Measurements from ENCODE around the gene SIX3. TPM values are rescaled to one million over a fixed set of nuclear protein-coding genes. Genes with fewer than 3 reads are reported as not detected.
A peak's percentile ranks its signal among the peaks of the same experiment; 100 is the strongest.

SIX3 gene
- total RNA-seq, 4 donors from 2014 or later: 0.90 TPM; not detected in 3

DNA sequence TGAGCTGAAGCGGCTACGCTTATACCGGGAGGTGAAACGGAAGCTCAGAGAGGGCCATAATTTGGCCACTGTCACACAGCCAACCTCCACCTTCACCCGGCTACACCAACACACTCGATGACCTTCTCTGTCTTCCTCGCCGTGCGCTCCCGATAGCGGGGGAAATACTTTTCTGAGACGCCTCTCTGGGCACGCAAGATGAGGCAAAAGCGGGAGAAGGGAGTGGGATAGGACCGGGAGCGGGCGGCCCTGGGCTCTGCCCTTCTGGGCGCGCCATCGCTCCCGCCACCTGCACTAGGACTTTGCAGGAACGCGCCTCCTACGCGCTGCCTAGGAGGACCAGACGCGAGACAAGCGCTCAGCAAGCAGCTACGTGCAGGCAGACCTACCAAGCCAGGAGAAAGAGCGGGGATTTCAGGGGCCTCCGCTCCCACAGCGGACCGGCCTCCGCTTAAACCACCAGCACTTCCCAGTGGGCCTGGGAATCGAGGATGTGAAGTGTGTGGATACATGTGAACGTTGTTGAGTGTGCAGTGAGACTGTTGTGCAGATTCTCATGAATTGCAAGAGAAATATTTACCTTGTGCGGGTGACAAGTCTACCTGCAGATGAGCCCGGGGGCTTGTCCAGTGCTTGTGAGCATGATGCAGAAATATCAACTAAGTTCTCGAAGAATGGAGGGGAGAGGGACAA is 11.4 kb downstream of the SIX3 start:
- no peak overlapping the region for H3K27ac ChIP-seq
- no peaks in the 10 kb centered on the region for H3K36me3 ChIP-seq
- no peak for DNase-seq (ENCODE audit: low spot score in 2 of 2)
- H3K9me3 ChIP-seq: no peaks in the 10 kb centered on the region
- H3K4me3 ChIP-seq: peak overlapping the region in 2 of 4 donors; percentile 16 to 45
- TF ChIP-seq POLR2A (IDR thresholded peaks at IDR 0.05) (no peak), EP300 (IDR thresholded peaks at IDR 0.05) (no peak)
- TF ChIP-seq, protein P1, sequence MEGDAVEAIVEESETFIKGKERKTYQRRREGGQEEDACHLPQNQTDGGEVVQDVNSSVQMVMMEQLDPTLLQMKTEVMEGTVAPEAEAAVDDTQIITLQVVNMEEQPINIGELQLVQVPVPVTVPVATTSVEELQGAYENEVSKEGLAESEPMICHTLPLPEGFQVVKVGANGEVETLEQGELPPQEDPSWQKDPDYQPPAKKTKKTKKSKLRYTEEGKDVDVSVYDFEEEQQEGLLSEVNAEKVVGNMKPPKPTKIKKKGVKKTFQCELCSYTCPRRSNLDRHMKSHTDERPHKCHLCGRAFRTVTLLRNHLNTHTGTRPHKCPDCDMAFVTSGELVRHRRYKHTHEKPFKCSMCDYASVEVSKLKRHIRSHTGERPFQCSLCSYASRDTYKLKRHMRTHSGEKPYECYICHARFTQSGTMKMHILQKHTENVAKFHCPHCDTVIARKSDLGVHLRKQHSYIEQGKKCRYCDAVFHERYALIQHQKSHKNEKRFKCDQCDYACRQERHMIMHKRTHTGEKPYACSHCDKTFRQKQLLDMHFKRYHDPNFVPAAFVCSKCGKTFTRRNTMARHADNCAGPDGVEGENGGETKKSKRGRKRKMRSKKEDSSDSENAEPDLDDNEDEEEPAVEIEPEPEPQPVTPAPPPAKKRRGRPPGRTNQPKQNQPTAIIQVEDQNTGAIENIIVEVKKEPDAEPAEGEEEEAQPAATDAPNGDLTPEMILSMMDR (IDR thresholded peaks at IDR 0.05): no peak
- peaks cover 3 to 88% of the 10 kb centered on the region in 2 donors for H3K27me3 ChIP-seq
- peaks cover 0 to 53% (median 22%) of the 10 kb centered on the region in 4 donors for H3K4me1 ChIP-seq
- 12 to 14% methylated on average over 20 to 39 of the region's 39 CpGs for WGBS, 2 donors

DNA sequence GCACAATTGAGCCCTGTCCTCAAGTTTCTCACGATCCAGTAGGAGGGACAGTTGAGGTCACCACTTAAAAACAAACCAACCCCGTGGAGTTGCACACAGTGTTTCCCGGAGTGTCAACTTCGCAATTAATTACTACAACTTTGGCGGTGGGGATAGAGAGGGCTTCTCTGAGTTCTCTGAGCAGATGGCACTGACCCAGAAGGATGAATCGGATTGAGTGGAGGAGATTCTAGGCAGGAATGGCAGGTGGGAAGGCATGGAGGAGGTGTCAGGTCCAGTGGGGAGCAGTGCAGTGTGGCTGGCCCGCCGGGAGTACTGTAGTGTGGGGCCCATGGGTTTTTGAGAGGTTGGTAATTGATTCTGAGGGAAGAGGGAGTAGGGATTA is 12.0 kb downstream of the SIX3 start:
- Histone ChIP-seq H3K27ac (no peak overlapping the region), H3K27me3 (peaks cover 3 to 83% of the 10 kb centered on the region in 2 donors), H3K36me3 (no peaks in the 10 kb centered on the region), H3K4me1 (peaks cover 0 to 53% (median 22%) of the 10 kb centered on the region in 4 donors), H3K9me3 (no peaks in the 10 kb centered on the region), H3K4me3 (no peak overlapping the region)
- 22 to 29% methylated on average over 8 of the region's 8 CpGs for WGBS, 2 donors
- TF ChIP-seq, protein P1 (IDR thresholded peaks at IDR 0.05): no peak
- TF ChIP-seq EP300 (IDR thresholded peaks at IDR 0.05): no peak
- no peak for DNase-seq (ENCODE audit: low spot score in 2 of 2)

DNA sequence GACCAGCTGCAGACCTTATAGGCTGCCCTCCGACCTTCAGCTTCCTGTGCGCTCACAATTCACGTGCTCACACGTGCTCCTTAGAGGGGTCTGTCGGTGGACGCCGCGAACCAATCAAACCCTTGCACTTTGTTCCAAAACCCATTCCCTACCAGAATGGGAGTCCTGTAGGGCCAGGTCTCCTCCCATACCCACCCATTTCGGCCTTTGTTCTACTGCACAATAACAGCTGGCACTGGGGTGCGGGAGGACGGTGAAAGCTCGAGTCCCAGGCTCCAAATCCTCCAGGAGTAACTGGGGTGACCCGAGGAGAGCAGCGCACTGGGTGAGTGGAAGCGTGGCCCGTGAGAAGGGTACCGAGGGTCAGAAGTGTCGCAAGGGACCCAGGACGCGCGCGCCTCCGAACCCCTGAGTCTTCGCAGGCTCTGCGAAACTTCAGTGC is 13.0 kb downstream of the SIX3 start:
- Histone ChIP-seq H3K4me3 (no peak overlapping the region), H3K36me3 (no peaks in the 10 kb centered on the region), H3K27me3 (peaks cover 3 to 78% of the 10 kb centered on the region in 2 donors), H3K27ac (no peak overlapping the region), H3K4me1 (peaks cover 0 to 48% (median 22%) of the 10 kb centered on the region in 4 donors), H3K9me3 (no peaks in the 10 kb centered on the region)
- TF ChIP-seq EP300 (IDR thresholded peaks at IDR 0.05) (no peak), POLR2A (IDR thresholded peaks at IDR 0.05) (no peak)
- TF ChIP-seq, protein P1 (IDR thresholded peaks at IDR 0.05): no peak
- WGBS, 2 donors: 6 to 12% methylated on average over 22 to 25 of the region's 25 CpGs
- DNase-seq (ENCODE audit: low spot score in 2 of 2): no peak

DNA sequence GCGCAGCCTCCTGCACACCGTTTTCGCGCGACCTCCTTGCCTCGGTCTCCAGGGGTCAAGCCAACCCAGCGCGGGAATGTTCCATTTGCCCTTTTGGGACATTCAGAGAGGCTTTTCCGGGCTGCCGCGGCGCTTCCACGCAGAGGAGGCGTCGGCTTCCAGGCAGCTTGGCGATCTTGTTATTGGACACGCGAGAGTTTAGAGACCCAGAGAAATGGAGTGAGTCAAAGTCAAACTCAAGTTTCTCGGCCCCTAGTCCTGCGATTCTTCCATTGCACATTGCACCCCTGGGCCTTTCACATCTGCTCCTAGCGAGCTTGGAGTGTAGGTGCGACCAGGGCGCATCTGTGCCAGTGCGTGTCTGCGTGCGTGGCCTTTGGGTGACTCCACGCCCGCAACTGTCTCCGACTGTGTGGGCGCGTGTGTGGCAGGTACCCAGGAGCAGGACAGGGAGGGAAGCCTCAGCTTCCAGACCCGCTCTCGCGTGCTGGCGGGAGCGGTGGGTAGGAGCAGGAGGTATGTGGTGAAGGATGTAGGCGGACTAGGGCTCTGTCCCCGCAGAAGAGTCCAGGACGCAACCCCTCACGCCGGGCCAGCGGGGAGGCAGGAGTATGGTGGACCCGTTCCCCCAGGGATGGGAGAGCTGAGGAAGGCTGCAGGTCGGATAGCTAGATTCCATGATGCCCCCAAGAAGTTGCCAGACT is 13.5 kb downstream of the SIX3 start:
- Histone ChIP-seq H3K4me1 (peaks cover 0 to 42% (median 22%) of the 10 kb centered on the region in 4 donors), H3K36me3 (no peaks in the 10 kb centered on the region), H3K9me3 (no peaks in the 10 kb centered on the region), H3K27me3 (peaks cover 3 to 72% of the 10 kb centered on the region in 2 donors), H3K27ac (no peak overlapping the region), H3K4me3 (peak overlapping the region in 2 of 4 donors; percentile 20)
- 1 to 5% methylated on average over 37 to 44 of the region's 44 CpGs for WGBS, 2 donors
- TF ChIP-seq POLR2A (IDR thresholded peaks at IDR 0.05) (no peak), EP300 (IDR thresholded peaks at IDR 0.05) (no peak)
- TF ChIP-seq, protein P1 (IDR thresholded peaks at IDR 0.05): no peak
- DNase-seq (ENCODE audit: low spot score in 2 of 2): no peak
